SK-N-DZ (cell line): ENCODE results near the gene PDE9A.

ENCODE experiments used
- DNase-seq: peaks from one replicate; pipeline ENCODE4 v3.0.0-alpha.2; 2015; ENCODE audit warnings: low spot score

Gene PDE9A

GRCh38 chr21:42684109-42684916 is 30.9 kb downstream of the PDE9A start:
- DNase-seq = no peak

DNA sequence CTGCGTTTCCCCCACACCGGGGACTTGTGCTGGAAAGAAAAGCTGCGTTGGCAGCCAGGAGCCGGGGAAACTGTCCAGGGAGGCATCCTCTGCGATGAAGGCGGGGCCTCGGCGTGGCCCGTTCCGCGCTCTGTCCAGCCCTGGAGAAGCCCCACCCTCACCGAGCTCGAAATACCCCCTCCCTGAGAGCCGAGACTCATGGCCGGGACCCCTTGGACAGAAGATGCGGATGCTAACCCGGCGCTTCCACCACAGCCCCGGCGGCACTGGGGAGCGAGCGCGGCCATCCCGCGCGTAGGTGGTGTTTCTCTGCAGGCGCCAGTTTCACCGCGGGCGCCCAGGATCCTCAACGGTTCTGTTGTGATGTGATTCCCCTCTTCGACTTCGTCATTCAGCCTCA is 31.6 kb downstream of the PDE9A start:
- no peak for DNase-seq

DNA sequence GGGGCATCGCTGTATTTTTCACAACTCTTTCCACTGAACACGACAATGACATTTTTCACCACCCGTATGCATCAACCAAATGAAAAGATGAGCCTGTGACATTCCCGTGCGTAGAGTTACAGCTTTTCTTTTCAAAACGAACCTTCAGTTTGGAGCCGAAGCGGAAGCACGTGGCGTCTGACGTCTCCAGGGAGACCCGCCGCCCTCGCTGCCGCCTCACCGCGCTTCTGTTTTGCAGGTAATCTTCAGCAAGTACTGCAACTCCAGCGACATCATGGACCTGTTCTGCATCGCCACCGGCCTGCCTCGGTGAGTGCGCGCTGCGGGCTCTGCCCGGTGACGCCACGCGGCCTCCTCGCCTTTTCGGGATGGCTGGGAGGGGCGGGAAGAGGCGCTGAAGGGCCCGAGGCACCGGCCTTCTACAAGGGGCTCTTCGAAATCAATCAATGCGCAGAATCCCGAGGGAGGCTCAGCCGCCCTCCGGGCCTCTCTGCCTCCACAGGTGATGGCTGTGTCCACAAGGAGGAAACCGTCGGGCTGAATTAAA is 32.6 kb downstream of the PDE9A start:
- DNase-seq = no peak

GRCh38 chr21:42687796-42688195 is 34.4 kb downstream of the PDE9A start:
- DNase-seq = no peak

DNA sequence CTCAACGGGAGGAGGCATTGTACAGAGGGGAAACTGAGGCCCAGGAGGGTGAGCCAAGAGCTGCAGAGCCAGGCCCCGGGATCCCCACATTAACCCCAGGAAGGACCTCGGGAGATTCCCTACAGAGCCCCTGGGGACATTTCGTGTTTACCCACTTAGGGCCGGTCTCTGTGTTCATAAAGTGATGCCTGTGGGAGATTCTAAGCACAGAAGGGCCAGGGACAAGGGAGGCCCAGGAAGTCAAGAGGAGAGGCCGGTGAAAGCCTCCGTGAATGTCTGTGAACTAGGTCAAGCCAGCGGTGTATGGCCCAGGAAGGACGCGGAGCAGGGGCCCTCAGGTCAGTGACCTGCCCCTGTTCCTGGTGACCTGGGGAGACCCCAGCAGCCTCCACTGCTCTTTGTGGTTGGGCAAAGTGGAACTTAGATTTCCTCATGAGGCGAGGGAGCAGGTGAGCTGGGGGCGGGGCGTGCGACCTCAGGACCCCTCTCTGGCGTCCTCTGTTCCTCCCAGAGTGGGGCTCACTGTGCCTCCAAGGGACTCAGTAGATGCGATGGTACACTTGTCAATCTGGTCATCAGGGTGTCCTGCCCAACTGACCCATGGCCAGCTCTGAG is 34.9 kb downstream of the PDE9A start:
- no peak for DNase-seq

DNA sequence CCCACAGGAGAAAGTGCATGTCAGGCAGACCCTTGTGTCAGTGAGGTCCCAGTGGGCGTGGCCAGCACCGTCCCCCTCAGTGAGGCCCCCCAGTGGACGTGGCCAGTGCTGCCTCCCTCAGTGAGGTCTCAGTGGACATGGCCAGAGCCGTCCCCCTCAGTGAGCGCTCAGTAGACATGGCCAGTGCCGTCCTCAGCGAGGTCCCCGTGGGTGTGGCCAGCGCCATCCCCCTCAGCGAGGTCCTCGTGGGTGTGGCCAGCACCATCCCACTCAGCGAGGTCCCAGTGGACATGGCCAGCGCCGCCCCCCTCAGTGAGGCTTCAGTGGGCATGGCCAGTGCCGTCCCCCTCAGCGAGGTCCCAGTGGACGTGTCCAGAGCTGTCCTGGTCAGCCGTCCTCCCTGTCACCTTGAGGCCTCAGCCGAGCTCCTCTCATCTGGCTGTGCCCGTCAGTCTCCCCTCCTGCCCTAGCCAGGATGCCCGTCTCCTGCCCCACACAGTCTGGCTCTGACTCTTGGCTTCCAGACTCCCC is 35.5 kb downstream of the PDE9A start:
- DNase-seq = no peak

DNA sequence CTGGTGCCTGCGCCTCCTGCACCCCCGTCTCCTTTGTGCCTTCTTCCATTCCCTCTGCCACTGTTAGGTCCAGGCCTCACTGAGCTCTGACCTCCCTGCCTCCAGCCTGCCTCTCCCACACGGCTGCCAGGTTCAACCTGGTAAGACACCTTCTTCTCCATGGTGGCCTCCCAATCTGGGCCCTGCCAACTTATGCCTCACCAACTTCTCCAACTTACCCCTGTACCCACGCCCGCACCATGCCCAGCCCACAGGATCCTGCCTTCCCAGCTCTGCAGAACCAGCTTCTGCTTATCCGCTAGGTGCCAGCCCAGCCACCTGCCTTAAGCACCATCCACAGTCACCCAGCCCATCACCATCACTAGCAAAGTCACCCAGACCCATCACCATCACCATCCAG is 37.2 kb downstream of the PDE9A start:
- no peak for DNase-seq

DNA sequence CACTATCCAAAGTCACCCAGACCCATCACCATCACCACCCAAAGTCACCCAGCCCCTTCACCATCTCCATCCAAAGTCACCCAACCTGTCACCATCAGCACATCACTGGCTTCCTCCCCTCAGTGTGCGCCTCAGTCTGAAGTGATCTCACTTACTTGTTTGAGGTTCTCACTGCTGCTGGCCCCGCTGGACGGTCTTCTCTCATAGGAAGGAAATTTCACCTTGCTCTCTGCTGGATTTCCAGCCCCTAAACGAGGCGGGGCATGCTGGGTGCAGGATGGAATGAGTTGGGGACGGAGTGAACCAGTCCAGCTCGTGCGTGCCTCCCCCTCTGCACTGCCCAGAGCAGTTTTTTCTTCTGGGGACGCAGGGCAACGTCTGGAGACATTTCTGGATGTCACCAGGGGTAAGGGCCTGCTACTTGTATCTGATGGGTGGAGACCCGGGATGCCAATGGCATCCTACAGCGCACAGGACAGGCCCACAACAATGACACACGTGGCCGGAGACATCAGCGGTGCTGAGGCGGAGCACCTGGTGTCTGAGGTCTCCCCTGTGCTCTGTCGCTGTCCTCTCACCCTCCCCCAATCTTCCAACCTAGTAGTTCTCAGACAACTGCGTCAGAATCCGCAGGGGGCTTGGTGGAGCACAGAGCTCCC is 38.6 kb downstream of the PDE9A start:
- no peak for DNase-seq

DNA sequence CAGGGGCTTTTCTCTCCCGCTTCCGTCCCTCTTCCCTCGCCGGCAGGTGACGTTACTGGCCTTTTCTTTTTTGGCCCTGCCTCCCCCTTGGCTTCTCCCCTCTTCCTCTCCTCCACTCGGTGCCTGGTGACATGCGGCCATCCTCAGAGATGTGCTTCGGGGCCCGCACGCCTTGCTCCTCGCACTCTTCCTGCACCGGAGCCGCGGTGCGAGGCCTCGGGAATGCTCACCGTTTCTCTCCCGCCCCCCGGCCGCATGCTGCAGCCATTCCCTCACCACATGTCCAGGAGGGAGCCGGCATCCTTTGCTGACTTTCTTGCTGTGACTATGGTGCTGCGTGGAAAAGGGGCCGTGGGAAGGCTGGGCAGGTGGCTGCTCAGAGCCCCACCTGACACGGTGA is 39.3 kb downstream of the PDE9A start:
- no peak for DNase-seq

- no peak for DNase-seq
Observed at GRCh38 chr21:42694751-42695696, 41.6 kb downstream of the PDE9A start.

DNA sequence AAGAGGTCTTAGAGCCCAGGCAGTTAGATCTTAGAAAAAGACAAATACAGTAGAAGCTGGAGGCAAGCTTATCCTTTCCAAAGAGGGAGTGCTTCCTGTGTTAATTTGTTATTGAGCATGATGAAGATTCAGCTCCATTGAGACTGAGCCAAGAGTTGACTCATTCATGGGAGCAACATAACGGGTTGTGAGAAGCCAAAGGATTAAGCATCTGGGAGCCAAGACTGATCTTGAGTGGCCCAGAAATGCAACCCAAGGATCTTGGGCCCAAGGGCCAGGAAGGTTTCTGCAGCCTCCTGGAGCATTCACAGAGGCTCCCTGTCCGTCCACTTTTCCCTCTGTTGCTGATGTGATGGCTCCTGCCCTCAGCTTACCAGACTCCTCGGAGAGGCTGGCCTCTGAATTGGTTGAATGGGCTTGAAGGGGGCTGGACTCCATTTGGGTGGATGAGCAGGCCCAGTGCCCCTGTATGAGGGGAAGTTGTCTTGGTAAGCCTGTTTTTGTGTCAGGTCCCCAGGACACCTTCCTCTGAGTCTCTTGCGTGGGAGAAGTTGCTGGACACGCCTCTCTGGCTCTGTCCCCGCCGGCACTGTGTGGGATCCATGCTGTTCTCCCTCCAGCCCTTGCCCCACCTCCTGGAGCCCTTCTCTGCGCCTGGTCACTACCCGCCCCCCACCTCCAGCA is 42.4 kb downstream of the PDE9A start:
- DNase-seq = no peak

- DNase-seq = no peak
Observed at GRCh38 chr21:42696501-42697040, 43.1 kb downstream of the PDE9A start.

- DNase-seq = no peak
Observed at GRCh38 chr21:42698733-42699132, 45.3 kb downstream of the PDE9A start.

DNA sequence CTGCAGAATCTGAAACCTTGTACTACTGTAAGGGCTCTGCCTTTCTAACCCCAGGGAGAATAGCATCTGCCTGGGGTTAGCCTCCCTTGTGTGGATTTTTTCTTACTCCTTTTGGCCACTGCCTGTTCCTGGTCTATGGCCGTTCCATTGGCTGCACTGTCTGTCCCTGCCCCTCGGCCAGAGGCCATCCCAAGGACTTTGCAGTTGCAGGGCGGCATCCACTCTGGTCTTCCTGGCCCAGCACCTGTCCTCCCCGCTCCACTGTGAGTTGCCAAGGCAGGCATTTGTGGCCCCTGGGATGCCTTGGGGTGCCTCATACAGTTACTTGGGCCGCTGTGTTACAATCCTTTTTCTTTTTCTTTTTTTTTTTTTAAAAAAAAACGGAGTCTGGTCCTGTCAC is 45.8 kb downstream of the PDE9A start:
- DNase-seq = no peak

- DNase-seq = no peak
Observed at GRCh38 chr21:42701706-42702456, 48.5 kb downstream of the PDE9A start.

- DNase-seq = no peak
Observed at GRCh38 chr21:42702720-42703119, 49.3 kb downstream of the PDE9A start.

- no peak for DNase-seq
Observed at GRCh38 chr21:42703136-42703908, 49.9 kb downstream of the PDE9A start.

- no peak for DNase-seq
Observed at GRCh38 chr21:42703965-42704364, 50.5 kb downstream of the PDE9A start.

- DNase-seq = no peak
Observed at GRCh38 chr21:42704861-42705260, 51.4 kb downstream of the PDE9A start.
